ENCODE measurements around the gene ARHGAP23.
"Not testable (repeated sequence)": the region's sequence is repeated elsewhere in the genome, so short reads cannot be mapped to it uniquely, and the experiment has no call there.

ARHGAP23 gene

DNA sequence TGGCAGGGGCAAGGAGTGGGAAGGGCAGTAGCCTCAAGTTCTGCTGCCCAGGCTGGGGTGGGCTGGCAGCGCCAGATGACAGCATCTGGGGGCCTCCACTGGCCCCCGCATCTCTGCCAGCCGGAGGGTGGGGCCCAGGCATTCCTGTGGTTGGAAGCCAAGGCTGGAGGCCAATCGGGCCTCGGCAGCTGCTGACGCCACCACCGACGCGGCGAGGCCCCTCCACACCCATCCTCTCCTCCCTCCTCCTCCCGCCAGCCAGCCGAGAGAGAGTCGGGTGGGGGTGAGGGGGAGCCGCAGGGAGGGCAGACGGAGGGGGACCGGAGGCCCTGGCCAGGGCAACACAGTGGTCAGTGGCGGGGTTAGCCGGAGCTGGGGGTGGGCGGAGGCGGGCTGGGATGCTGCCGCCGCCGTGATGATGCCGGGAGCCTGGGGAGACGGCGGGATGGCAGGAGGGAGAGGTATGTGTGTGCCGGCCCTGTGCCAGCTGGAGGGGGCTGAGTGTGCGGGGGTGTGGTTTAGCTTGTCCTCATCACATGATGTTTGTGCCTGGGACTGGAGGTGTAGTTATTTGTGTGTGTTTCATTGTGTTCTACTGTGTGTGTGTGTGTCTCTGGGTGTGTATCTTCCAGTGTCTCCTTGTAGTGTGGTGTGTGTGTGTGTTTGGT is 36.6 kb downstream of the ARHGAP23 start:
- no peak for DNase-seq

DNA sequence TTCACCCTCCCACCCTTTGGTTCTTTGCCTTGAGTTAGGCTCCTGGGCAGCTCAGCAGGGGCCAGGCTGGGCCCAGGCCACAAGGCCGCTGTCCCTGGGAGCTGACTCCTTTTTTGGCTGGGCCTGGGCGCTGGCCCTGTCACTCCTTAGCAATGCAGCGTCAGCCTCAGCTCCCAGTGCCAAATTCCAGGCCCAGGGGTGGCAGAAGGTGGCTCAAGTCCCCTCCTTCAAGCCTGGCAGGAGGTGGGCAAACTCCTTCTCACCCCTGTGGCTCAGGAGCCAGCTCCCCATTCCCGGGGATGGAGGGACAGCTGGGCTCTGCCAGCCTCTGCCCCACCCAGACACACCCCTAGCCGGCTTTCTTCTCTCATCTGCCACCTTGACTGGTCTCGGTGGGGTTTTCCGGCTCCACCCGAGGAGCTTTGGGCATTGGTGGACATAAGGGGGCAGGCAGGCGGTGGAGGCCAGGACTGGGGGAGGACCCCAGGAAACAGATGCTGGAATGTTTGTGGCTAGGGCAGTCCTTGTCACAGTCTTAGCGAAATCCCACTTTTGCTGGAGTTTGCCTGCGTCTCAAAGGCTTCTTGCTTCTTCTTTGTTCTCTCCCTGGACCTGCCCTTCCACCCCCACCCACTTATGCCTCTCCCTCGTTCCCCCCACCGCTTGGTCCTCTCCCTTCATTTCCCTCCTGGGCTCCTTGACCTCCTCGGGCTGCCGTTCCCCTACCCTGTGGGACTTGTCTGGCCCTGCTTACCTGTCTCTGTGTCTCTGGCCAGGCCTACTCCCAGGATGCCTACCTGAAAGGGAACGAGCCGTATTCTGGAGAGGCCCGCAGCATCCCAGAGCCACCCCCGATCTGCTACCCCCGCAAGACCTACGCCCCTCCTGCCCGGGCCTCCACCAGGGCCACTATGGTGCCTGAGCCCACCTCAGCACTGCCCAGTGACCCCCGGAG is 37.4 kb downstream of the ARHGAP23 start:
- DNase-seq, result no peak

DNA sequence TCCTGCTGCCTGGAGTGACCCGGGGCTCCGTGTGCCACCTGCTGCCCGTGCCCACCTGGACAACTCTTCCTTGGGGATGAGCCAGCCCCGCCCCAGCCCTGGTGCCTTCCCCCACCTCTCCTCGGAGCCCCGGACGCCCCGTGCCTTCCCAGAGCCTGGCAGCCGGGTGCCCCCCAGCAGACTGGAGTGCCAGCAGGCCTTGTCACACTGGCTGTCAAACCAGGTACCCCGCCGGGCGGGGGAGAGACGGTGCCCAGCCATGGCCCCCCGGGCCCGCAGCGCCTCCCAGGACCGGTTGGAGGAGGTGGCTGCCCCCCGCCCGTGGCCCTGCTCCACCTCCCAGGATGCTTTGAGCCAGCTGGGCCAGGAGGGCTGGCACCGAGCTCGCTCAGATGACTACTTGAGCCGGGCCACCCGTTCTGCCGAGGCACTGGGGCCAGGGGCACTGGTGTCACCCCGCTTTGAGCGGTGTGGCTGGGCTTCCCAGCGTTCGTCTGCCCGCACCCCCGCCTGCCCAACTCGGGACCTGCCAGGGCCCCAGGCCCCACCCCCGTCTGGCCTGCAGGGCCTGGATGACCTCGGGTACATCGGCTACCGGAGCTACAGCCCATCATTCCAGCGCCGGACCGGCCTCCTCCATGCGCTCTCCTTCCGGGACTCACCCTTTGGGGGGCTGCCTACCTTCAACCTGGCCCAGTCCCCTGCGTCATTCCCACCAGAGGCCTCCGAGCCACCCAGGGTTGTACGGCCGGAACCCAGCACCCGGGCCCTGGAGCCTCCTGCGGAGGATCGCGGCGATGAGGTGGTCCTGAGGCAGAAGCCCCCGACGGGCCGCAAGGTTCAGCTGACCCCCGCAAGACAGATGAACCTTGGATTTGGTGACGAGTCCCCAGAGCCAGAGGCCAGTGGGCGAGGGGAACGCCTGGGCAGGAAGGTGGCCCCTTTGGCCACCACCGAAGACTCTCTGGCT is 38.4 kb downstream of the ARHGAP23 start:
- no peak for DNase-seq

DNA sequence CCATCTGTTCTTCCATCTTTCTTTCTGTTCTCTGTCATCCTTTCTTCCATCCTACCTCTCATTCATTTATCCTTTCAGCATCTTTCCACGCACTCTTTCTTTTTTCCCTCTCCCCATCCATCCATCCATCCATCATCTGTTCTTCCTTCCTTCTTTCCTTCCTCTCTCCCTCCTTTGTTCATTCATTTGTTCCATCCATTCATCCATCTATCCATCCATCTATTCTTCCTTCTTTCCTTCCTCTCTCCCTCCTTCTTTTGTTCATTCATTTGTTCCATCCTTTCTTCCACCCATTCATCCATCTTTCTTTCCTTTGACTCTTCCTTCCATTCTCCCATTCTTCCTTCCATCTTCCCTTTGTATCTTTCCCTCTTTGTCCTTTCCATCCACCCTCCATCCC is 39.2 kb downstream of the ARHGAP23 start:
- DNase-seq, result no peak

DNA sequence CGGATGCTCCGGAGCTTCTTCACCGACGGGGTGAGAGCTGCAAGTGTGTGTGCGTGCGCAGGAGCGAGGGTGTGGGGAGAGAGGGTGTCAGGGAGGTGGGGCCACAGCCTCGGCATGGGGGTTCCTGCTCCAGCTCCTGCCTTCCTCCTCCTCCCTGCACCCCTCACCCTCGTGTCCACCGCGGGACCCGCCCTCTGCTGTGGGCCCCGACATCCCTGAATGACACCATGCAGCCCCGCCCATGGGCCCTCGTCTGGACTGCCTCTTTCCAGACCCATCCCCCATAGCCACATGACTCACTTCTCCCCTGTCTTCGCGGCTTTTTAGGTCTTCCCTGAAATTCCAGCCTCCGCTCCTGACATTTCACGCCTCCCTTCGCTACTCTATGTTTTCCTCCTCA is 41.6 kb downstream of the ARHGAP23 start:
- DNase-seq, result no peak

DNA sequence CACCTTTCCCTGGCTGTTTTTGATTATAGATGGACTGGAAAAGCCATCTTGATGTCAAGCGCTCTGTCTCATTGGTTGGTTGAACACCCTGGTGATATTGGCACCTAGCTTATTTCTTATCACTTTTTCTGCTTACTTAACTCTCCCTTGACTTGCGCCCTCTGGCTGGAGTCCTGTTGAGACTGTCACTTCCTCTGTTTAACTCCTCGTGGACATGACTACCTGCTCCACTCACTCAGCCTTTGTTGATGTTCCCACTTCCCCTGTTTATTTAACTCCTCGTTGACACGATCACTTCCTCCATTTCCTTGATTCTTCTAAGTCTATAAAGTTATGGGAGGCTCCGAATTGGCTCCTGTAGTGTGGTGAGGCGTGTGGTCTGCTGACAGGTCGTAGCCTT is 43.0 kb downstream of the ARHGAP23 start:
- not testable (repeated sequence) for DNase-seq

DNA sequence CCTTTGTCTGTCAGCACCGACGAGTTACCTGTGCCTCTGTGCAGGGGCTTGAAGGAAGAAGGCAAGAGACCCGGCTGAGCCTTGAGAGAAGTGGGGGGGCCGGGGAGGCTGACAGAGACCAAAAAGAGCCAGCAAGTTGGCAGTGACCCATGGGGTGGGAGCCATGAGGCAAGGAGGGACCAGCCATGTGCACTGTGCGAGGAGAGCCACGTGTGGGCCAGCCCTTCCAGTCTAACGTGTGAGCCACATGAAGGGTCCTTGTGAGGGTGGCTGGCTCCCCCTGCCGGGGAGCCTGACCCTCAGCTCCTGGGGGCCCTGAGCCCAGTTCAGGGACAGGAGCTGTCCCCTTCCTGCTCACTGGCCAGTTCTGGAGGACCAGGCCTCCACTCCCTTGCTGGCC is 46.4 kb downstream of the ARHGAP23 start:
- not testable (repeated sequence) for DNase-seq

DNA sequence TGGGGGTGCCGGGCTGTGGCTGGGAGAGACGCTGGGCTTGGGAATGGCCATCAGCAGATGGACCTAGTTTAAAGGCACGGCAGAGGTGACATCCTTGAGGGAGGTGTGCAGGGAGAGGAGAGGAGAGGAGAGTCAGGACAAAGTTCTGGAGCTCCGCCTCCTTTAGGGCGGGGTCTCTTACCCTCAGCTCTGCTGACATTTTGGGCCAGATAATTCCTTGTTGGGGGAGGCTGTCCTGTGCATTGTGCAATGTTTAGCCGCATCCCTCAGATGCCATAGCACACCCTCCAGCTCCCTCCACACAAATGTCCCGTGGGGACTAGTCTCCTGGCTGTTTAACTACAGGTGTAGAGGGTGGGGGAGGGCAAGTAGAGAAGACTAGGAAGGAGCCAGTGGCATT is 48.3 kb downstream of the ARHGAP23 start:
- DNase-seq, result no peak

DNA sequence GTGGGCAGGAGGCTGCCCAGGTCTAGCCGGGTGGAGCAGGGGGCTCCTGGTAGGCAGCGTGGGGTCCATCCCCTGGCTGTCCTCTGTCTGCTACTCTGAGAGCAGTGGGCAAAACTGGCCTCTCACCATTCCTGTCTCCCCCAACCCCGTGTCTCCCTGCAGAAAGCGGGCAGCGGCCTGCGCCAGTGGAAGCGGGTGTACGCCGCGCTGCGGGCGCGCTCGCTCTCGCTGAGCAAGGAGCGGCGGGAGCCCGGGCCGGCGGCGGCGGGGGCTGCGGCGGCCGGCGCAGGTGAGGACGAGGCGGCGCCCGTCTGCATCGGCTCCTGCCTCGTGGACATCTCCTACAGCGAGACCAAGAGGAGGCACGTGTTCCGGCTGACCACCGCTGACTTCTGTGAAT is 49.2 kb downstream of the ARHGAP23 start:
- not testable (repeated sequence) for DNase-seq

DNA sequence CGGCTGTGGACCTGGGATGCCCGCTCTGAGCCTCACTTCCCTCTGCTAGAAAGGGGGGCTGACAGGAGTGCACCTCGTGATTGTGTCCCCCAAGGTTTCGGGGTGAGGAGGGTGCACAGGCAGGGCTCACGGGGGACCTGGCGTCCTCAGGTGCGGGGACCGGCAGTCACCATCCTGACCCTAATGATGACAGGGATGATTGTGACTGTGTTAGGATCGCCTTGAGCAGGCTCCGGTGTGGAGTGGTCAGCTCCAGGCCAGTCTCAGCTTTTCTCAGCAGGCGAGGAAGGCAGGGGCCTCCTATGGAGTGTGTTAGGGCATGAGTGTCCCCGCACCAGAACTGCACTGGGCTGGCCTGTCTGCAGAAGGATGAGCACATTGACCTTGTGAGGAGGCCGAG is 49.7 kb downstream of the ARHGAP23 start:
- not testable (repeated sequence) for DNase-seq

DNA sequence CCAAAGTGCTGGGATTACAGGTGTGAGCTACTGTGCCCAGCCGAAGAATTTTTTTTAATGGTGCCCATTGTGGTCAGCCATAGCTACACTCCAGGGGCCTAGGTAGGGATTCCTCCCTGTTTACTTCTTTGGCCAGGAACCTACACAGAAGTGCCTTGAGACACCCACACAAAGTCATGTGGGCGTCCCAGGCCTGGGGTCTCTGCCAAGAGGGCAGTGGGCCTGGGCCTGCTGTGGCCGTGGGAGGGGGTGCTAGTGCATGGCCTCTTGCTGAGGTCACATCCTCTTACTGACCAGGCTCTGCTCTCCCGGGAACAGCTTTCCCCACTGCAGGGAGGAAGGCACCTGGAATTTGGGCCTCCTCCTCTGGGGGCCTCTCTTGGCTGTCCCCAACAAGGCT is 50.4 kb downstream of the ARHGAP23 start:
- not testable (repeated sequence) for DNase-seq

DNA sequence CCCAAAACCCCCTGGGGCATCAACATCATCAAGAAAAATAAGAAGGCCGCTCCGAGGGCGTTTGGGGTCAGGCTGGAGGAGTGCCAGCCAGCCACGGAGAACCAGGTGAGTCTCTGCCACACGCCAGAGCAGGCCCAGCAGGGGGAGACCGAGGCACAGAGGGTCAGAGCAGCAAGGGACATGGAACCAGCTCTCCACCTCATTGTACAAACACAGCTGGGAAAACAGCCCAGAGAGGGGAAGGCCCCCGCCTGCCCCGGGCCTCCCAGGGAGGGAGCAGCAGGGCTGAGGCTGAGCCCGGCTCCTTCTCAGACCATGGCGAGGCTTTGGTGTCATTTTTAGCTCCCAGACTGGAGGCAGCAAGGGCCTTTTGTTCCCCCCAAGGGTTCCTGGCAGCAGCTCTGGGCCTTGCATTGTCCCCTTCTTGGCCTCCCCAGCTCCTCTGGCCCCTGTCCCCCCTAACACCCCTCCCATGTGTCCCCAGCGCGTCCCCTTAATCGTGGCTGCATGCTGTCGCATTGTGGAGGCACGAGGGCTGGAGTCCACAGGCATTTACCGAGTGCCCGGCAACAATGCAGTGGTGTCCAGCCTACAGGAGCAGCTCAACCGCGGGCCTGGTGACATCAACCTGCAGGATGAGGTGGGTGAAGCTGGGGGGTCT is 53.9 kb downstream of the ARHGAP23 start:
- DNase-seq, result not testable (repeated sequence)

DNA sequence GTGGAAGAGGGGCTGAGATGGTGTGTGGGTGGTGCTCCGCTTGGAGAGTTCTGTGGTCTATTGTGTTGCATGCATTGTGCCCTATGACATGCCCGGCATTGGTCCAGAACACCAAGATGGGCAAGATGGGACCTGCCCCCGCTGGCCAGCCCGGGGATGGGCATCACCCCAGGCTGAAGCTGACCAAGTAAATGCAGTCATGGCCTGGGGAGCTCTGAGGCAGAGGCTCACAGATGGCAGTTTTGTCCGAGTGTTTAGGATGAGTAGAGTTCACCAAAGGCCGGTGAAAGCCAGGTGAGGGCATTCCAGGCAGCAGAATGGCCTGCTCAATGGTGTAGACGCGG is 54.4 kb downstream of the ARHGAP23 start:
- DNase-seq, result not testable (repeated sequence)

DNA sequence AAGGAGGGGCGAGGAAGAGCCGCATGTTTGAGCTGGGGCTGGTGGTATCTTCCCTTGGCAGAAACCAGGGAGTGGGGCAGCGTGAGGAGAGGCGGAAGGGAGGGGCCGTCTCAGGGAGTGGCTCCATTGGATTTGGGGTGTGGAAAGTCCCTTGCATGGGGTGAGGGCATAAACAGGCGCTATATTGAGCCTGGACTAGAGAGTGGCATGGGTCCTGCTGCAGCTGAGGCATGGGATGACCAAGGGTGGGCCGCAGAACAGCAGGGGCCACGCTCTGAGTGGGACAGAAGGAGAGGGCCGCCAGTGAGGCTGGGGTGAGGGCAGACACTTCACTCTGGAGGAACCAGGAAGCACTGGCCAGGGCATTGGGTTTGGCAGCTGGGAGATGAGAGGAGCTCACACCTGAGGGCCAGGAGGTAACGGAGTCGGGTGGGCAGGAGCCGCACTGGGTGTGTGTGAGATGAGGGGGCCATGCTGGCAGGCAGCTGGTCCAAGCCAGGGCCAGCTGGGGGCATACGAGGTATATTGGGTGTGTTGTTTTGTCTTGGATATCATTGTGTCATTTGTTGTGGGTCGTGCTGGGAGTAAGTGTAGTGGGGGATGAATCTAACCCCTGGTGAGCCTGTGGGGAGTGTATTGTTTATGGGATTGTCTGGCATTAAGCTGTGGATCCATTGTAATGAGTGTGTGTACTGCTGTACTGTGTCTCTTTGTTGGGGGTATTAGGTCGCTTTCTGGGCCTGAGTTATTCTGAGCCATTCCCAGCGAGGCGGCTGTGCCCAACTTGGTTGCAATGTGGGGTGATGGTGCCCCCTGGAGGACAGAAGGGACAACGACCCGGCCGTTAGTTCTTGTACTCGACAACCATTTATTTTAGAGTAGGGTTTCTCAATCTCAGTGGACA is 56.2 kb downstream of the ARHGAP23 start:
- DNase-seq, result peak; percentile 56 to 67

DNA sequence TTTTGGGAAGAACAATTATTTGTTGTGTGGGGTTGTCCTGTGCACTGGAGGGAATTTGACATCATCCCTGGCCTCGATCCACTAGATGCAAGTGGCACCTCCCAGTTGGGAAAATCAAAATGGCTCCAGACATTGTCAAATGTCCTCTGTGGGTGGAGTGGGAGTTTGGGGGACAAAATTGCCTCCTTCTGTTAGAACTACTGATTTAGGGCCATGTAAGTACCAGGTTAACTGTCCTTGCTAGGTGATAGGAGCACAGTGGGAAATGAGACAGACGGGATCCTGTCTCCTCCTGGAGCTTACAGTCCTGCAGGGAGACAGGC is 56.8 kb downstream of the ARHGAP23 start:
- DNase-seq, result no peak

DNA sequence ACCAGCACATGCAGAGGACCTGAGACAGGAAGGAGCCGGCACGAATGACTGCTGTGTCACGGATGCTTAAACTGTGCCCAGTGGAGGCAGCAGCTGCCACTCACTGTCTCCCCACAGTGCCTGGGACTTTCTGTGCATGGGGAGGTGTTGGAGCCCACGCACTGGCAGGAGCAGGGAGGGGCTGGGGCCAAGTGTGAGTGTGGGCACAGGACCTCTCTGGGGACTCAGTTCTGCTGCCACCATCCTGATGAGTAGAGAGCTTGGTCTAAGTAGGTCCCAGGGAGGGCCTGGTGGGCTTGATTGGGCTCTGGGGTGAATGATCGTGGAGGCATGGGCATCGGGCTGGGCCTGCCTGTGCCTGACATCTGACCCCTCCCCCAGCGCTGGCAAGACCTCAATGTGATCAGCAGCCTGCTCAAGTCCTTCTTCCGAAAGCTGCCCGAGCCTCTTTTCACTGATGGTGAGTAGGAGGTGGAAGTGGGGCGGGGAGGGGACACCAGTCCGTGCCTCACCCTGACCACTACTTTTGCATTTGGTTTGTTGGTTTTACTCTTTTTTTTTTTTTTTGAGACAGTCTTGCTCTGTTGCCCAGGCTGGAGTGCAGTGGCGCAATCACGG is 57.5 kb downstream of the ARHGAP23 start:
- peak; percentile 36 to 51 for DNase-seq

DNA sequence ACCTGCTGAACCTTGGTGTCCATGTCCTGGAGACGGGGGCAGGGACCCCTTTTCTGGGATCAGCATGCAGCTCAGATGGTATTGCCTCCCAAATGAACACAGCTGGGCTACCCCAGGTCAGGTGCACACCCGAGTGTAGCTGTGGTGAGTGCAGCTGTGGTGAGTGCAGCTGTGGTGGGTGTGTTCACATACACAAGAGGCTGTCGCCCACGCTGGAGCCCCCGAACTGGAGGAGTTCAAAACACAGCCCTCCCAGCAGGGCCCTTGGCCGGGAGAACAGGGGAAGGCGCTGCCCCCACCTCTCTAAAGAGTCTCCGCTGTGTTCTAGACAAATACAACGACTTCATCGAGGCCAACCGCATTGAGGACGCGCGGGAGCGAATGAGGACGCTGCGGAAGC is 61.5 kb downstream of the ARHGAP23 start:
- DNase-seq, result not testable (repeated sequence)

DNA sequence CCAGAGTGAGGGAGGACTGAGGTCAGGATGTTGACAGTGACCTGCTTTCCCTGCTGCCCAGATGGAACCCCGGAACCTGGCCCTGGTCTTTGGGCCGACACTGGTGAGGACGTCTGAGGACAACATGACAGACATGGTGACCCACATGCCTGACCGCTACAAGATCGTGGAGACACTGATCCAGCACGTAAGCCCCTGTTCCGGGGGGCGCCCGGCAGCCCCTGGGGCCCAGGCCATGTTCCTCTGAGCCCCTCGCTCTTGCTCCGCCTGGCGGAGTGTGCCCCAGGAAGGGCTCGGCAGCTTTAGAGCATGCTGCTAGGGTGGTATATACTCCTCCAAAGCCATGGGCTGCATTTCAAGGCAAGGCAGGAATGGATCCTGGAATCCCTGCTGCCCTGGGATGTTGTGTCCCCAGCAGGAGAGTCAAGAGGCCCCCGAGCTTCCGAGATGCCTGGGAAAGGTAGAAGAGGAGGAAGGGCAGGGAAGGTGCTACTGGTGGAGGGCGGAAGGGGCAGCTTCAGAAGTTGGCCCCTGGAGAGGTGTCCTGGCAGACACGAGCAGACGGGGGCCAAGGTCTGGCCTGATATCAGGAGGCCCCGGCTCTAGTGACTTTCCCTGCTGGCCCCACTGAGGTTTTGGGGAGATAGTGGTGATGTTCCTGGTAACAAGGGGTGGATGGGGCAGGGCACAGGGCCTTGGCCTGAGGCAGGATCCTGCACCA is 63.2 kb downstream of the ARHGAP23 start:
- not testable (repeated sequence) for DNase-seq

DNA sequence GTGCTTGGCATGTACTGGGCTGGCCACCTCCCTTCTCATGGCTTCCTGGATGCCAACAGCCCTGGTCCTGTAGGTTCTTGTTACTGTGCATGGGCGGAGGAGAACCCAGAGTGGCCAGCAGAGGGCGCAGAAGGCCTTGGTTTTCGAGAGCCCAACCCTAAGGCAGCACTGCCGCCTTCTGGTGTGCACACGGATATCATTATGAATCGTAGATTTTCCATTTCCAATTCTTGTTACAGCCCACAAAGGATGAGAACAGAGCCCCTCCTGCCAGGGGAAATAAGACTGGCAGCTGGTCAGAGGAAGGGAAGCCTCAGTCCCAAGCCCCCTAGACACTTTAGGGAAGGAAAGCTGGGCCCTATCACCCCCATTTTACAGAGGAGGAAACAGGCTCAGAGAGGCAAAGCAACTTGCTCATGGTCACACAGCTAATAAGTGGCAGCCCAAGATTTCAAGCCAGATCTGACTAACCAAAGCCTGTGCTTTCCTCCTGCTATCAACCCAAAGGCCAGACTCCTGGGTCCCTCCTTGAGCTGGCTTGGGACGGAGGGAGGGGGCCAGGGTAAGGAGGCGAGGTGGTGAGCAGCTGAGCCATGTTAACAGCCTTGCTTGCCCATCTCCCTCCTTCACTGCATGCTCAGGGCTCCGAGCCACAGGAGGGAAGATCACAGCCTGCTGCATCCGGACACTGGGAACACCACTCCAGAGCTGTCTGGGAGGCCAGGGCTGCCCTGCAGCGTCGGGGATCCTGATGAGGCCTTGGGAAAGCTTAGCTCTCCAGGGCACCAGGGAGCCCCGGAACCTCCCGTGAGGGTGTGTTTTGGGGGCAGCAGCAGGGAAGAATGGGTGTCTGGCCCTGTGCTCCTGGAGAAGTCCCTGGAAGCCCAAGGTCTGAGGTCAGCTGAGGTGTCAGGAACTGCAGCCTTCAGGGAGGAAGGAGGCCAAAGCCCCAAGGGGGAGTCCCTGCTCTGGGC is 64.1 kb downstream of the ARHGAP23 start:
- peak; percentile 88 to 90 for DNase-seq
